ENCODE results near the gene LCN12.

LCN12 gene

DNA sequence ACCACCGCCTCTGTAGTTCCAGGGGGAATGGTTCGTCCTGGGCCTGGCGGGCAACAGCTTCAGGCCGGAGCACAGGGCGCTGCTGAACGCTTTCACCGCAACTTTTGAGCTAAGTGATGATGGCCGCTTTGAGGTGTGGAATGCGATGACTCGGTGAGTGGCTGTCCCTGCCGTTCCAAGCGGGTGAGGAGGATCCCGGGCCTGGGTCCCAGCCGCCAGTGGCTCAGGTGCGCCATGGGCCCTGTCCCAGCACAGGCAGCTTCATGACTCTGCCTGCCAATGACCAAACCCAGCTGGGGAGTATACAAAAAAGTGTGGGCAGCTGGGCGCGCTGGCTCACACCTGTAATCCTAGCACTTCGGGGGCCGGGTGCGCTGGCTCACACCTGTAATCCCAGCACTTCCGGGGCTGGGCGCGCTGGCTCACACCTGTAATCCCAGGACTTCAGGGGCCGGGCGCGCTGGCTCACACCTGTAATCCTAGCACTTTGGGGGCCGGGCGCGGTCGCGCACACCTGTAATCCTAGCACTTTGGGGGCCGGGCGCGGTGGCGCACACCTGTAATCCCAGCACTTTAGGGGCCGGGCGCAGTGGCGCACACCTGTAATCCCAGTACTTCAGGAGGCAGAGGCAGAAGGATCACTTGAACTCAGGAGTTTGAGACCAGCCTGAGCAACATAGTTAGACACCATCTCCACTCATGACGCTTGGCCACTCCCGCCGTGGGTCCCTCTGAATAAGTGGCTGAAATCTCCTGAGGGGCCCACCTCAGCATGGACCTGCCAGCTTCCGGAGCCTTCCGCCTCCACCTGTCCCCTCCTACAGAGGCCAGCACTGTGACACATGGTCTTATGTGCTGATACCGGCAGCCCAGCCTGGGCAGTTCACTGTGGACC, 1.1 kb downstream of the LCN12 start:
- DNase-seq (ENCODE audit: low read depth, low spot score): no peak
- Histone ChIP-seq H3K4me3 (ENCODE audit: insufficient read length, low read depth) (no peak overlapping the region), H3K27me3 (ENCODE audit: insufficient read depth, insufficient read length) (peaks cover 5% of the 10 kb centered on the region), H3K36me3 (ENCODE audit: insufficient read depth, insufficient read length, low read length) (no peaks in the 10 kb centered on the region), H3K9ac (ENCODE audit: insufficient read length, low read depth) (no peak overlapping the region), H3K4me1 (ENCODE audit: insufficient read depth, insufficient read length) (peaks cover 9% of the 10 kb centered on the region), H3K9me3 (ENCODE audit: insufficient read depth, low read length) (no peaks in the 10 kb centered on the region)
- TF ChIP-seq SUZ12 (IDR thresholded peaks at IDR 0.05; ENCODE audit: extremely low read depth, insufficient read depth, insufficient read length) (no peak), ZNF274 (IDR thresholded peaks at IDR 0.05; ENCODE audit: low read depth, low read length) (no peak), YY1 (IDR thresholded peaks at IDR 0.05; ENCODE audit: insufficient read depth, insufficient read length) (no peak)

DNA sequence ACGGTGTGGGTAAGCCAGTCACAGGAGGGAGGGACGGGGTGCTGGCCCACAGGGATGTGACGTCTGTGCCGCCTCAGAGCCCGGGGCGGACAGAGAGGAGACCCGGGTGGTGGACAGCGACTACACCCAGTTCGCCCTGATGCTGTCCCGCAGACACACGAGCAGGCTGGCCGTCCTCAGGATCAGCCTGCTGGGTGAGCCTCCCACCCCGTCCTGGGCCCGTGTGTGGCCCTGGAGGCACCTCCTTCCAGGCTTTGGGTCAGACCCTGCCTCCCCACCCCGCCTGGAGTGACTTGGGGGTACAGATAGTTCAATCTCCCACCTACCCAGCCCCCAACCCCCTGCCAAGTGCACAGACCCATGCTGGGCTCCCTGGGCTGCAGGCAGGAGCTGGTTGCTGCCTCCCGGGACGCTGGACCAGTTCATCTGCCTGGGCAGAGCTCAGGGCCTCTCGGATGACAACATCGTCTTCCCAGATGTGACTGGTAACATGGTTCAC, 1.7 kb downstream of the LCN12 start:
- peaks cover 10% of the 10 kb centered on the region for H3K27me3 ChIP-seq (ENCODE audit: insufficient read depth, insufficient read length)
- no peaks in the 10 kb centered on the region for H3K36me3 ChIP-seq (ENCODE audit: insufficient read depth, insufficient read length, low read length)
- H3K9ac ChIP-seq (ENCODE audit: insufficient read length, low read depth): peak overlapping the region; percentile 50
- no peak for DNase-seq (ENCODE audit: low read depth, low spot score)
- H3K9me3 ChIP-seq (ENCODE audit: insufficient read depth, low read length): no peaks in the 10 kb centered on the region
- H3K4me3 ChIP-seq (ENCODE audit: insufficient read length, low read depth): no peak overlapping the region
- TF ChIP-seq SUZ12 (IDR thresholded peaks at IDR 0.05; ENCODE audit: extremely low read depth, insufficient read depth, insufficient read length) (no peak), ZNF274 (IDR thresholded peaks at IDR 0.05; ENCODE audit: low read depth, low read length) (no peak), YY1 (IDR thresholded peaks at IDR 0.05; ENCODE audit: insufficient read depth, insufficient read length) (no peak)
- H3K4me1 ChIP-seq (ENCODE audit: insufficient read depth, insufficient read length): peaks cover 8% of the 10 kb centered on the region

DNA sequence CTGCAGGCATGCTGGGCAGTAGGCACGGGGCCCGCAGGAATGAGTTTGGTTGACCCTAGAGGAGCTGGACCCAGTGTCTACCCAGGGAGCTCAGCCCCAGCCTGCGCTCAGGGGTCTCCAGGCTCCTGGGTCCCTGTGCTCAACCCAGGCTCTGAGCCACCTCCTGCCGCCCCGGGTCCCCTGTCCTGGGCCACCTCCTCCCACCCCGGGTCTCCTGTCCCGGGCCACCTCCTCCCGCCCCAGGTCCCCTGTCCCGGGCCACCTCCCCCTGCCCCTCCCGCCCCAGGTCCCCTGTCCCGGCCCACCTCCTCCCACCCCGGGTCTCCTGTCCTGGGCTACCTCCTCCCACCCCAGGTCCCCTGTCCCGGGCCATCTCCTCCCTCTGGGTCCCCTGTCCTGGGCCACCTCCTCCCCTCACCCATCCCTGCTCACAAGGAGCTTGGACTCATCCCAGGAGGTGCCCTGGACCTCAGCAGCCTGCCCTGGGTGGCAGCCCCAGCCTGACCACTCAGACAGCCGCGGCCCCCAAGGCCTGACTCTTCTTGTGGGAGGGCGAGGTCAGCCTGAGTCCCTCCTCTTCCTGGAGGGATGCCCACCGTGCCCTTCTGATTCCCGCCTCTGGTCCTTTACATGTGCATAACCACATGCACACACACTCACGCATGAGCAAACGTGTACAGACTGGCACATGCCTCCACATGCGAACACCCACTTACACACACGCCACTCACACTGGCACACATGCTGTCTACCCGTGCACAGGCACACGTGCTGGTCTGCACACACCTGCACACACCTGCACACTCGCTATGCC, 2.4 kb downstream of the LCN12 start:
- no peak for TF ChIP-seq SUZ12 (IDR thresholded peaks at IDR 0.05; ENCODE audit: extremely low read depth, insufficient read depth, insufficient read length)
- TF ChIP-seq YY1 (IDR thresholded peaks at IDR 0.05; ENCODE audit: insufficient read depth, insufficient read length): no peak
- TF ChIP-seq ZNF274 (IDR thresholded peaks at IDR 0.05; ENCODE audit: low read depth, low read length): no peak
- Histone ChIP-seq H3K27me3 (ENCODE audit: insufficient read depth, insufficient read length) (peaks cover 10% of the 10 kb centered on the region), H3K9ac (ENCODE audit: insufficient read length, low read depth) (no peak overlapping the region), H3K36me3 (ENCODE audit: insufficient read depth, insufficient read length, low read length) (no peaks in the 10 kb centered on the region), H3K9me3 (ENCODE audit: insufficient read depth, low read length) (no peaks in the 10 kb centered on the region), H3K4me1 (ENCODE audit: insufficient read depth, insufficient read length) (peaks cover 11% of the 10 kb centered on the region), H3K4me3 (ENCODE audit: insufficient read length, low read depth) (no peak overlapping the region)
- no peak for DNase-seq (ENCODE audit: low read depth, low spot score)

DNA sequence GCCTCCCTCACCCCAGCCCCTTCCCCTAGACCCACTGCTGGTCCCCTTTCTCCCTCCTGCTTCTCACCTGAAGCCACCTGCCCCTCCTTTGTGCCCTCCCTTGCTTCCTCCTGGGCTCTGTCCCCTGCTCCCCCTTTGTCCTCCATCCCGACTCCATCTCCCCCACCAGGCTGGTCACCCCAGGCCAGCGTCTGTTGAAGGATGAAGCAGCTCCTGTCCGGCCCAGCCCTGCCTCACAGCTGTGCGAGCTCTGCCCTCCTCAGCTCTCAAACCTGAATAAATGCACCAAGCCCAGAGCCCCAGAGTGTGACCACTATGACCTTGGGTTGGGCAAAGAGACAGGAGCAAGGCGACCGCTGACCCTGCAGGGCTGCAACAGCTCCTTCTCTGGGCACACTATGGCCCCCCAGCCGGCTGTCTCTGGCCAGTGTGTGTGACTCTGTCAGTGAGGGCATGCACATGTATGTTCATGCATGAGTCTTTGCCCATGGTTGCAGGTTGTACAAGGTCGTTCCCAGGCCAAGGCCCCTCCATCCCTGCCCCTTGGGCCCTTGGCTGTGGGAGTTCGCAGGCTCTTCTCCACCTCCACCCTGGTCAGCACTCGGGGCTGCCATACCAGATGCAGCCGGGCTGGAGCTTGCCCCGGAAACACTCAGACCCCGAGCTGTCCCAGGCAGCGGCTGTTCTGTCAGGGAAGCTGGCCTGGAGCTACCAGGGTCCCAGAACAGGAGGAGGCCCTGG, 3.3 kb downstream of the LCN12 start:
- Histone ChIP-seq H3K4me3 (ENCODE audit: insufficient read length, low read depth) (no peak overlapping the region), H3K36me3 (ENCODE audit: insufficient read depth, insufficient read length, low read length) (no peaks in the 10 kb centered on the region), H3K27me3 (ENCODE audit: insufficient read depth, insufficient read length) (peaks cover 10% of the 10 kb centered on the region), H3K9me3 (ENCODE audit: insufficient read depth, low read length) (no peaks in the 10 kb centered on the region), H3K4me1 (ENCODE audit: insufficient read depth, insufficient read length) (peaks cover 16% of the 10 kb centered on the region), H3K9ac (ENCODE audit: insufficient read length, low read depth) (no peak overlapping the region)
- TF ChIP-seq ZNF274 (IDR thresholded peaks at IDR 0.05; ENCODE audit: low read depth, low read length) (no peak), YY1 (IDR thresholded peaks at IDR 0.05; ENCODE audit: insufficient read depth, insufficient read length) (no peak), SUZ12 (IDR thresholded peaks at IDR 0.05; ENCODE audit: extremely low read depth, insufficient read depth, insufficient read length) (no peak)
- no peak for DNase-seq (ENCODE audit: low read depth, low spot score)

DNA sequence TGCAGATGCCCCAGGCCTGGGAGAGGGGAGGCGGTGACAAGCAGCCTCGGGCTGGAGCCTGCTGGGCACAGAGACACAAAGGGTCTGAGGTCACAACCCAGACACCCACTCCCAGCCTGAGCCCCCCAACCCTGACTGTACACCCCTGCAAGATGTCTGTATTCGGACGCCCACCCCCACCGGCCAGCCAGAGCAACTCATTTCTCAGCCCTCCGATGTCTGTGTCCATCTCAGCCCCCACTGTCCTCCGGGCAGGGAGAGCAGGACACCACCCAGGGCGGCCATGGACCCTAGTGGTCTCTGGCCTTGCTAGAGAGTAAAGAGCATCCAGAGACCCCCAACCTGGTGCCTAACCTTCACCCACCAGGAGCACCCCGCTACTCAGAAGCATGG, 3.9 kb downstream of the LCN12 start:
- no peak for DNase-seq (ENCODE audit: low read depth, low spot score)
- no peaks in the 10 kb centered on the region for H3K9me3 ChIP-seq (ENCODE audit: insufficient read depth, low read length)
- no peaks in the 10 kb centered on the region for H3K36me3 ChIP-seq (ENCODE audit: insufficient read depth, insufficient read length, low read length)
- H3K9ac ChIP-seq (ENCODE audit: insufficient read length, low read depth): no peak overlapping the region
- peaks cover 15% of the 10 kb centered on the region for H3K4me1 ChIP-seq (ENCODE audit: insufficient read depth, insufficient read length)
- peaks cover 10% of the 10 kb centered on the region for H3K27me3 ChIP-seq (ENCODE audit: insufficient read depth, insufficient read length)
- H3K4me3 ChIP-seq (ENCODE audit: insufficient read length, low read depth): no peak overlapping the region
- no peak for TF ChIP-seq SUZ12 (IDR thresholded peaks at IDR 0.05; ENCODE audit: extremely low read depth, insufficient read depth, insufficient read length)
- no peak for TF ChIP-seq ZNF274 (IDR thresholded peaks at IDR 0.05; ENCODE audit: low read depth, low read length)
- no peak for TF ChIP-seq YY1 (IDR thresholded peaks at IDR 0.05; ENCODE audit: insufficient read depth, insufficient read length)

DNA sequence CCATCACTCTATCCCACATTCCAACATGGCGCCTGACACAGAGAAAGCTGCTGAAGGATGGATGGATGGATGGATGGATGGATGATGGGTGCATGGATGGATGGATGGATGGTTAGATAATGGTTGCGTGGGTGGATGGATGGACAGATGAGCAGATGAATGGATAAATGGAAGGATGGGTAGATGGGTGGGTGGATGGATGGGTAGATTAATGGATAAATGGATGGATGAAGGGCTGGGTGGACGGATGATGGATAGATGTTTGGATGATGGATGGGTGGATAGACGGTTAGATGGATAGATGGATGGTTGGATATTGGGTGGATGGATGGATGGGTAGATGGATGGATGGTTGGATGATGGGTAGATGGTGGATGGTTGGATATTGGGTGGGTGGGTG, 4.5 kb downstream of the LCN12 start:
- no peak for DNase-seq (ENCODE audit: low read depth, low spot score)
- H3K4me1 ChIP-seq (ENCODE audit: insufficient read depth, insufficient read length): peaks cover 15% of the 10 kb centered on the region

More for the DNA sequence above, 4.5 kb downstream of the LCN12 start:
- Histone ChIP-seq H3K9ac (ENCODE audit: insufficient read length, low read depth) (no peak overlapping the region), H3K27me3 (ENCODE audit: insufficient read depth, insufficient read length) (peaks cover 10% of the 10 kb centered on the region), H3K9me3 (ENCODE audit: insufficient read depth, low read length) (no peaks in the 10 kb centered on the region), H3K36me3 (ENCODE audit: insufficient read depth, insufficient read length, low read length) (no peaks in the 10 kb centered on the region), H3K4me3 (ENCODE audit: insufficient read length, low read depth) (no peak overlapping the region)
- TF ChIP-seq ZNF274 (IDR thresholded peaks at IDR 0.05; ENCODE audit: low read depth, low read length) (no peak), SUZ12 (IDR thresholded peaks at IDR 0.05; ENCODE audit: extremely low read depth, insufficient read depth, insufficient read length) (no peak), YY1 (IDR thresholded peaks at IDR 0.05; ENCODE audit: insufficient read depth, insufficient read length) (no peak)
